IMR-90 (cell line): ENCODE data around the gene RAPGEF3. TPM values are rescaled to one million over a fixed set of nuclear protein-coding genes. Genes with fewer than 3 reads are reported as not detected.

Source experiments
- ATAC-seq: fragments of 200-7000 bp; cut with Tn5 transposase; 2 replicates; pipeline ENCODE4 v1.9.1; 2020; ENCODE audit warnings: low read depth, mild to moderate bottlenecking, moderate library complexity
- BruUV-seq: library from RNA; stranded (reverse); fragments of 400-500 nt; replicated peaks from 2 replicates; lab custom pipeline; 2021; lab: Mats Ljungman, UMichigan
- CTCF ChIA-PET: fragments of 300-600 bp; formaldehyde crosslinking; extraction: SDS; loops from one replicate; lab custom pipeline; 2021; ENCODE audit warnings: antibody characterized with exemption; lab: Yijun Ruan, JAX
- POLR2A ChIA-PET: fragments of 300-600 bp; sonication (Branson Sonifier 250); formaldehyde crosslinking; loops from one replicate; lab custom pipeline; 2022; ENCODE audit warnings: antibody characterized with exemption; ENCODE audit not compliant: unreplicated experiment; lab: Charles Lee
- DNase-seq: peaks from one replicate; pipeline ENCODE4 v3.0.0; 2013
- H2AFZ ChIP-seq: replicated peaks from 2 replicates; pipeline ENCODE3; 2013; ENCODE audit warnings: low read length, mild to moderate bottlenecking; ENCODE audit not compliant: poor library complexity
- H2AK5ac ChIP-seq: 2 replicates; pipeline ENCODE4 v1.6.1; 2013; ENCODE audit warnings: low read depth, low read length, inconsistent platforms
- H2AK9ac ChIP-seq: replicated peaks from 2 replicates; pipeline ENCODE3; 2013; ENCODE audit warnings: mild to moderate bottlenecking, low read depth, low read length, moderate library complexity; ENCODE audit not compliant: poor library complexity
- H2BK120ac ChIP-seq: 2 replicates; pipeline ENCODE4 v1.6.1; 2013; ENCODE audit warnings: low read depth, low read length, inconsistent platforms
- H2BK15ac ChIP-seq: 3 replicates; pipeline ENCODE4 v1.6.1; 2013; ENCODE audit warnings: low read depth, low read length, inconsistent platforms
- H2BK20ac ChIP-seq: 2 replicates; pipeline ENCODE4 v1.6.1; 2013; ENCODE audit warnings: low read depth, mild to moderate bottlenecking, inconsistent platforms, low read length, moderate library complexity
- H2BK5ac ChIP-seq: 2 replicates; pipeline ENCODE4 v1.6.1; 2013; ENCODE audit warnings: mild to moderate bottlenecking, low read depth, low read length, inconsistent platforms; ENCODE audit not compliant: poor library complexity, severe bottlenecking
- H3K14ac ChIP-seq: replicated peaks from 2 replicates; pipeline ENCODE4 v1.6.1; 2013; ENCODE audit warnings: low read depth, low read length, inconsistent platforms
- H3K18ac ChIP-seq: 2 replicates; pipeline ENCODE4 v1.6.1; 2013; ENCODE audit warnings: low read depth, low read length, control low read depth
- H3K23ac ChIP-seq: 2 replicates; pipeline ENCODE4 v1.6.1; 2013; ENCODE audit warnings: low read depth, low read length, inconsistent platforms
- H3K27ac ChIP-seq: 2 replicates; pipeline ENCODE4 v1.5.1; 2013; ENCODE audit warnings: mild to moderate bottlenecking, control low read depth, low read length; ENCODE audit not compliant: insufficient read depth
- H3K27me3 ChIP-seq: 2 replicates; pipeline ENCODE4 v1.6.1; 2013; ENCODE audit warnings: low read length; ENCODE audit not compliant: control insufficient read depth, insufficient read depth
- H3K36me3 ChIP-seq: 2 replicates; pipeline ENCODE4 v1.6.1; 2013; ENCODE audit warnings: low read length, mixed read lengths; ENCODE audit not compliant: control insufficient read depth, insufficient read depth
- H3K4ac ChIP-seq: 2 replicates; pipeline ENCODE4 v1.6.1; 2013; ENCODE audit warnings: low read depth, low read length, inconsistent platforms
- H3K4me1 ChIP-seq: 2 replicates; pipeline ENCODE4 v1.6.1; 2013; ENCODE audit warnings: low read length, mixed read lengths; ENCODE audit not compliant: control insufficient read depth, insufficient read depth
- H3K4me2 ChIP-seq: 2 replicates; pipeline ENCODE4 v1.6.1; 2013; ENCODE audit warnings: low read depth, mild to moderate bottlenecking, control low read depth, low read length, moderate library complexity
- H3K4me3 ChIP-seq: 2 replicates; pipeline ENCODE4 v1.5.1; 2013; ENCODE audit warnings: low read depth, mild to moderate bottlenecking, control low read depth, low read length, moderate library complexity; ENCODE audit not compliant: insufficient read depth
- H3K56ac ChIP-seq: 2 replicates; pipeline ENCODE4 v1.6.1; 2013; ENCODE audit warnings: low read length, inconsistent platforms; ENCODE audit not compliant: insufficient read depth; ENCODE audit errors: extremely low read depth
- H3K79me1 ChIP-seq, 2 experiments: 2 replicates each; pipeline ENCODE4 v1.6.1; 2013; ENCODE audit warnings: low read length in 2 of 2, inconsistent platforms in 1 of 2, low read depth in 1 of 2
- H3K9ac ChIP-seq: 2 replicates; pipeline ENCODE4 v1.6.1; 2013; ENCODE audit warnings: low read depth, low read length, control low read depth
- H3K9me1 ChIP-seq: 2 replicates; pipeline ENCODE4 v1.6.1; 2013; ENCODE audit warnings: low read length, inconsistent platforms; ENCODE audit not compliant: insufficient read depth
- H3K9me3 ChIP-seq: 2 replicates; pipeline ENCODE4 v1.6.1; 2013; ENCODE audit warnings: low read length; ENCODE audit not compliant: control insufficient read depth, insufficient read depth
- H4K20me1 ChIP-seq: 2 replicates; pipeline ENCODE4 v1.6.1; 2013; ENCODE audit warnings: low read length, inconsistent platforms; ENCODE audit not compliant: insufficient read depth
- H4K5ac ChIP-seq: 2 replicates; pipeline ENCODE4 v1.6.1; 2013; ENCODE audit warnings: mild to moderate bottlenecking, low read depth, low read length, control low read depth
- H4K8ac ChIP-seq, 2 experiments: 2 replicates each; pipeline ENCODE4 v1.6.1; 2013; ENCODE audit warnings: low read depth in 2 of 2, low read length in 2 of 2, control low read depth in 1 of 2, inconsistent platforms in 1 of 2
- H4K91ac ChIP-seq: 2 replicates; pipeline ENCODE4 v1.6.1; 2013; ENCODE audit warnings: low read depth, low read length, inconsistent platforms; ENCODE audit not compliant: insufficient read depth
- BHLHE40 ChIP-seq: fragments of 150-350 bp; IDR thresholded peaks from 2 replicates; pipeline ENCODE4 v1.6.1; 2016; ENCODE audit warnings: mild to moderate bottlenecking, low read depth, low read length
- CEBPB ChIP-seq: IDR thresholded peaks from 2 replicates; pipeline ENCODE4 v1.6.1; 2012; ENCODE audit warnings: low read depth, low read length, improper control_type of control experiment
- CTCF ChIP-seq: conservative IDR thresholded peaks from 2 replicates; pipeline ENCODE4 v1.5.1; 2012; ENCODE audit warnings: mild to moderate bottlenecking, low read depth, low read length, improper control_type of control experiment
- ELK1 ChIP-seq: fragments of 150-350 bp; IDR thresholded peaks from 2 replicates; pipeline ENCODE4 v1.6.1; 2016; ENCODE audit warnings: low read depth, mild to moderate bottlenecking, low read length, moderate library complexity, borderline replicate concordance
- MAZ ChIP-seq: IDR thresholded peaks from 2 replicates; pipeline ENCODE4 v1.6.1; 2012; ENCODE audit warnings: low read depth, mild to moderate bottlenecking, low read length, improper control_type of control experiment, moderate library complexity, borderline replicate concordance
- MXI1 ChIP-seq: IDR thresholded peaks from 2 replicates; pipeline ENCODE4 v1.6.1; 2012; ENCODE audit warnings: low read depth, mild to moderate bottlenecking, low read length, moderate library complexity, borderline replicate concordance
- NFE2L2 ChIP-seq: fragments of 150-350 bp; IDR thresholded peaks from 2 replicates; pipeline ENCODE4 v1.6.1; 2016; ENCODE audit warnings: low read depth, mild to moderate bottlenecking, low read length
- POLR2A ChIP-seq: IDR thresholded peaks from 2 replicates; pipeline ENCODE4 v1.6.1; 2012; ENCODE audit warnings: mild to moderate bottlenecking, low read depth, low read length
- RAD21 ChIP-seq: IDR thresholded peaks from 2 replicates; pipeline ENCODE4 v1.6.1; 2012; ENCODE audit warnings: low read length, improper control_type of control experiment
- RFX5 ChIP-seq: IDR thresholded peaks from 2 replicates; pipeline ENCODE4 v1.8.0; 2012; ENCODE audit warnings: low read depth, mild to moderate bottlenecking, low read length, moderate library complexity
- SMC3 ChIP-seq: fragments of 150-350 bp; IDR thresholded peaks from 2 replicates; pipeline ENCODE4 v1.6.1; 2016; ENCODE audit warnings: low read depth, mild to moderate bottlenecking, antibody characterized with exemption, low read length, moderate library complexity
- USF2 ChIP-seq: fragments of 150-350 bp; IDR thresholded peaks from 2 replicates; pipeline ENCODE4 v1.6.1; 2017; ENCODE audit warnings: mild to moderate bottlenecking, antibody characterized with exemption, low read length, low read depth
- WGBS, 2 experiments: methylation state at CpG; one replicate each; pipeline versions ENCODE4 v1.1.5 to v1.1.7; 2013; ENCODE audit warnings: missing lambda C conversion rate in 2 of 2; ENCODE audit not compliant: insufficient read length in 1 of 2; ENCODE audit errors: extremely low coverage in 2 of 2; 5-methylcytosine and 5-hydroxymethylcytosine counted together
- dilution Hi-C: fragments of 300-500 bp; cut with HindIII; formaldehyde crosslinking; loops from one replicate; pipeline ENCODE4 v1.14.3; 2018; ENCODE audit warnings: low sequenced_read_pairs; ENCODE audit not compliant: unreplicated experiment
- in situ Hi-C: fragments of 300-500 bp; cut with MboI; formaldehyde crosslinking; loops from 3 replicates; pipeline ENCODE4 v1.14.3; 2019; ENCODE audit warnings: low sequenced_read_pairs, inconsistent platforms, mixed read lengths
- intact Hi-C: fragments of 100-400 bp; cut with micrococcal nuclease; formaldehyde crosslinking; loops from 2 replicates; pipeline ENCODE4 v1.10.0; 2022
- polyA plus RNA-seq, 3 experiments: library from polyadenylated mRNA; depleted of rRNA; stranded (reverse); fragments of >200 nt; gene quantifications; 2 replicates each; pipeline ENCODE4 v1.2.3, GENCODE V29; 2012; ENCODE audit warnings: low replicate concordance in 1 of 3
- total RNA-seq: library from RNA; depleted of rRNA; stranded (reverse); fragments of >200 nt; gene quantifications from 2 replicates; pipeline ENCODE4 v1.2.3, GENCODE V29; 2012

The RAPGEF3 gene
- total and polyA plus RNA-seq, 2 of the 4 experiments (the other 2 are of a cell fraction), result 1.3 to 2.0 TPM

- in situ Hi-C loops (loop anchor here (25.0 kb wide), 1 partner anchor 1361 kb away; no protein-coding TSS in a partner anchor), dilution Hi-C loops (no loop called here), intact Hi-C loops (no loop called here)
- Histone ChIP-seq H4K5ac (no peak overlapping the region), H3K9me1 (0 out of 2 replicates have a peak, but pooled peaks cover 3% of the 10 kb centered on the region), H3K4me3 (no peak overlapping the region), H3K36me3 (peaks cover 8% of the 10 kb centered on the region), H3K9me3 (no peaks in the 10 kb centered on the region), H4K20me1 (no peaks in the 10 kb centered on the region), H2BK15ac (no peak overlapping the region), H3K79me1 (peaks cover 10 to 30% of the 10 kb centered on the region in 2 experiments; a peak in 3 of 4 replicates), H2AK9ac (no peak overlapping the region), H3K56ac (no peak overlapping the region), H3K27me3 (no peaks in the 10 kb centered on the region), H3K4me2 (no peak overlapping the region), H3K14ac (no peak overlapping the region), H3K9ac (no peak overlapping the region), H2AFZ (no peak overlapping the region), H2AK5ac (no peak overlapping the region), H3K4me1 (no peaks in the 10 kb centered on the region), H3K18ac (no peak overlapping the region), H2BK120ac (no peak overlapping the region), H4K91ac (no peak overlapping the region), H2BK20ac (no peak overlapping the region), H3K23ac (no peak overlapping the region), H3K4ac (no peak overlapping the region), H2BK5ac (no peak overlapping the region), H3K27ac (no peak overlapping the region), H4K8ac (no peak overlapping the region)
- no TSS peak for BruUV-seq
- DNase-seq (no peak), ATAC-seq (no peak)
- TF ChIP-seq SMC3 (no peak), BHLHE40 (no peak), MAZ (no peak), RAD21 (no peak), RFX5 (no peak), POLR2A (no peak), USF2 (no peak), ELK1 (no peak), CEBPB (no peak), NFE2L2 (no peak), CTCF (no peak), MXI1 (no peak)
- ChIA-PET POLR2A (no interaction called here), CTCF (no interaction called here)
- WGBS, 2 experiments, result 100% methylated on average over 2 of the region's 7 CpGs; no CpG with 5 or more reads in 1 of the 2 experiments
Observed at GRCh38 chr12:47698631-47699030, 60.0 kb downstream of the RAPGEF3 start.
